NCI-H460 (cell line): ENCODE measurements around the gene IFITM1. TPM values are rescaled to one million over a fixed set of nuclear protein-coding genes. Genes with fewer than 3 reads are reported as not detected.
"Not testable (repeated sequence)": the region's sequence is repeated elsewhere in the genome, so short reads cannot be mapped to it uniquely, and the experiment has no call there.

Experiments used
- DNase-seq: peaks from one replicate; pipeline ENCODE4 v3.0.0-alpha.2; 2016; ENCODE audit warnings: low read depth; ENCODE audit errors: extremely low read depth
- total RNA-seq: library from RNA; depleted of rRNA; stranded (reverse); fragments of >200 nt; shearing (Covaris generic); gene quantifications from 2 replicates; pipeline ENCODE4 v1.2.3, GENCODE V29; 2014

IFITM1 gene
- total RNA-seq, 1 experiment from 2014 or later: 2.2 TPM

GRCh38 chr11:339963-340362 lies 26.1 kb downstream of the IFITM1 start:
- DNase-seq: no peak

- DNase-seq: no peak
Observed at GRCh38 chr11:340539-341512, 27.0 kb downstream of the IFITM1 start.

- DNase-seq: no peak
Observed at GRCh38 chr11:342328-342727, 28.5 kb downstream of the IFITM1 start.

- no peak for DNase-seq
Observed at GRCh38 chr11:344836-345578, 31.2 kb downstream of the IFITM1 start.

- DNase-seq: no peak
Observed at GRCh38 chr11:346529-346928, 32.7 kb downstream of the IFITM1 start.

- DNase-seq: not testable (repeated sequence)
Observed at GRCh38 chr11:349270-349954, 35.6 kb downstream of the IFITM1 start.

- DNase-seq: not testable (repeated sequence)
Observed at GRCh38 chr11:350033-350722, 36.3 kb downstream of the IFITM1 start.

- DNase-seq: no peak
Observed at GRCh38 chr11:350723-351255, 36.9 kb downstream of the IFITM1 start.

GRCh38 chr11:351411-351810 lies 37.6 kb downstream of the IFITM1 start:
- DNase-seq: no peak

- DNase-seq: no peak
Observed at GRCh38 chr11:352456-353031, 38.7 kb downstream of the IFITM1 start.

- DNase-seq: no peak
Observed at GRCh38 chr11:353179-353873, 39.5 kb downstream of the IFITM1 start.

- DNase-seq: peak; percentile 87
Observed at GRCh38 chr11:355581-356458, 42.0 kb downstream of the IFITM1 start.

GRCh38 chr11:356610-357009 lies 42.8 kb downstream of the IFITM1 start:
- DNase-seq: no peak

GRCh38 chr11:357582-357981 lies 43.7 kb downstream of the IFITM1 start:
- no peak for DNase-seq

- no peak for DNase-seq
Observed at GRCh38 chr11:358129-358800, 44.4 kb downstream of the IFITM1 start.

- DNase-seq: no peak
Observed at GRCh38 chr11:359181-359714, 45.4 kb downstream of the IFITM1 start.
